Stimulated activated CD4-positive, alpha-beta T cell treated with anti-CD3 and anti-CD28 coated beads, Interleukin-15, amount 100 ng/mL, for 48 hours (primary cell): ENCODE results near the gene MFSD1.
"Not testable (repeated sequence)": the region's sequence is repeated elsewhere in the genome, so short reads cannot be mapped to it uniquely, and the experiment has no call there.

Experiments used
- DNase-seq, 2 donors: peaks; one replicate each; pipeline ENCODE4 v3.0.0-alpha.2; 2020; ENCODE audit warnings: low read depth in 2 of 2

Gene MFSD1

GRCh38 chr3:158775426-158776410 lies 26.1 kb upstream of the MFSD1 start:
- DNase-seq = no peak

DNA sequence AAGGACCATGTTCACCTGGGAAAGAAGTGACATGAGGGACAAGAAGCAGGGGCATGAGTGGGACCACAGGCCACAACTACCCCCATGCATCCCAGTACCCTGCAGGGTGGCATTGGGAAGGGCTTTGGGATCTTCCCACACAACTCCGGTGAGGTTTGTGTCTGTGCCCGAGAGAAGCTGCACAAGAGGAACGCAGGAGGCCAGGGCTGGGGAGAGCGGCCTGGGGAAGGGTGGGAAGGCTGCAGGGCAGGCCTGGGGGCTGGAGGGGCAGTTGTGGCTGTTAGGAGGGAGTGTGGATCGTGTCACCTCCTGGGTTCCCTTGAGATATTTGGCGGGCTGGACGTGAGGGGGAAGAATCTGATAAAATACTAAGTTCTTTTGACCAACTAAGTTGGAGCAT lies 25.3 kb upstream of the MFSD1 start:
- no peak for DNase-seq

DNA sequence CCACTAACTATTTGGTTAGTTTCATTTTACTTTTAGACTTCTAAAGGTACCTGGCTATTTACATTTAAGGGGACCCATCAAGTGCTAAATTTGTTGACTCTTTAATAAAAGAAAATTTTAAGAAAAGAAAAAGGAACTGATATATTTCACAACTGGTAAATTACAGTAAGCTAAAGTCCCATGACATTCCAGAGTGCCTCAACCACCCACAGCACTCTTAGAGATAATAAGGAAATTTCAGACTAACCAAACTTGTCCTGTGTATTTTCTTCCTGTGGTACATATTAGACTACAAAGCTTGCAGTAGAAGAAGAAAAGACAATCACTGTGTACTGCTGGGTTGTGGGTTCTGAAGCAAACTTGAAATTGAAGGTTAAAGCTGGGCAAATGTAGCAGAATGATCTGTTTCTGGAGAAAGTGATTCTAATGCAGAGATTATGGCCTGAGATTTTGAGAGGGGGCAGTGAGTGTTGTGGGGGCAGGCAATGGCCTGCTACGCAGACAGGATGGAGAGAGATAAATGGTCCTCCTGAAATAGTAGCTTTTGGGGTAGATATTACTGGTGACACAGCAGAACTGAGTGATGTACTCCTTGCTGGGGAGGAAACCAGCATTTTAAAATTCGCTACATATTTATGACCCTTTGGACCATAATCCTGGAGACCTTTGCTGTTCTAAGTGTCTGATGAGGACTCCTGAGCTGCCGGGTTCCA lies 24.5 kb upstream of the MFSD1 start:
- no peak for DNase-seq

- no peak for DNase-seq
Measured at GRCh38 chr3:158780766-158781165, 21.1 kb upstream of the MFSD1 start.

DNA sequence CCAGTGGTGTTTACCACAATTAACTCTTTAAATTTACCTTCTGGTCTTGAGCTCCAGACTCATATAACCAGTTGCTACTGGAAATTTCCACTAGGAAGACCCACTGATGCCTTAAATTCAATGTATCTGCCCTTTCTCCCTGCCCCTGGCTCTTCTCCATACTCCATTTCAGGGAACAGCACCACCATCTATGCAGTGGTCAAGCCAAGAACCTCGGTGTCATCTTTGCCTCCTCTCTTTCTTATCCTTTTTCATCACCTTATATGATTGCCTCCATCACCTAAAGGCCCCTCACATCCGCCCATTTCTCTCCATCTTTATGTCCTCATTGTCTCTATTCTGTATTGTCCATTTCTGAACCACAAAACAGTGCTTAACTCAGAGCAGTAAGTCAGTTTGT lies 20.7 kb upstream of the MFSD1 start:
- no peak for DNase-seq

GRCh38 chr3:158781849-158782248 lies 20.0 kb upstream of the MFSD1 start:
- DNase-seq = no peak

DNA sequence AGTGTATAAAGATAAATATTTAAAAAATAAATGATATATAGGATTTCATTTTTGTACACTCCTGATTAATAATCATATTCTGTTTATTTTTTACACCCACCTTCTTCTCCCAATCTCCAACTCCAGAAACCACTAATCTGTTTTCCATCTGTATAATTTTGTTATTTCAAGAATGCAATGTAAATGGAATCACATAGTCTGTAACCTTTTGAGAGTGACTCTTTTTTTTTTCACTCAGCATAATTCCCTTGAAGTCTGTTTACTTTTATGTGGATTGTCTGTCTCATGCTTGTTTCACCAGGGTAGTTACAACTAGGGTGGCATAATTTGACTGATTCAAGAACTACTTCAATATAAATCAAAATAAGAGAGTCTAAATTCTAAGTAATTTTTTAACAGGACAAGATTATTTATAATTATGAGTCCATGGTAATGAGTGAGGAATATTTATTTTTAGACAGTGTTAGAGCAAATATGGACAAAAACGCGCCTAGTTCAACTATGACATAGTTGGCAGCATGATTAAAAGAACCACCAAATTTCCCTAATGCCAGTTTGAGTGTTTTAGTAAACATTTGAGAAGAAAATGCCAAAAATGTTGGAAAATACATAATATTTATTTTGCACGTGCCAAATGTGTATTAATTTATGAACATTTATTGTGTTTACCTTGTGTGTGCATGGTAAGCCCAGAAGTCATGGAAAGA lies 19.4 kb upstream of the MFSD1 start:
- no peak for DNase-seq

- no peak for DNase-seq
Measured at GRCh38 chr3:158783051-158783450, 18.8 kb upstream of the MFSD1 start.

DNA sequence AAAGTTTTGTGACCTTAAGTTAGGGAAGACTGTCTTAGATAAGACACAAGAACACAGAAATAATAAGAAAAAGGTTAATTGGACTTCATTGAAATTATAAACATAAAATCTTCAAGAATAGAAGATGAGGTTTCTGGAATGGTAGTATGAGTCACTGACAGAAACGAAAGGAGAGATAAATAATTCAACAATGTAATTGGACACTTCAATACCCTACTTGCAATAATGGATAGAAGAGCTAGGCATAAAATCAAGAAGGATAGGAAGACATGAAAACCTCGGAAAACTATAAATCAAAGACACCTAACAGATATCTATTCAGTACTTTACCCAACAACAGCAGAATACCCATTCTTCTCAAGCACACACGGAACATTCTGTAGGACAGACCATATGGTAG lies 15.9 kb upstream of the MFSD1 start:
- DNase-seq = no peak

DNA sequence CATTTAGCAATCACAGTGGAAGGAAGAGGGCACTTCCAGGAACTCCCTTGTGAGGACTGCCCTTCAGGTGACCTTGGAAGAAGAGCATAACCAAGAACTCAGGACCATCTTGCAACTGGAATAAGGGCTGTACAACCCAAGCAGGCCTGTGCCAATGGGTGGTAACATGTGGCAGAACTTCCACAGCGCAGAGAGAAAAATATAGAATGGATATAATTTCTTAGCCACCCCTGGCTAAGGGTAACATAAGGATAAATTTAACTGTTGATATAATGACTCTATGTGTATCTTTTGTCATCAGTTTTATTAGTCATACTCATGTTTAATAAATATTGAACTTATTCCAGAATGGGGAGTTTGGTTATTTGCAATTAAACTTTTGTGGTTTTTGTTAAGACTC lies 13.4 kb upstream of the MFSD1 start:
- DNase-seq = no peak

GRCh38 chr3:158789592-158789991 lies 12.3 kb upstream of the MFSD1 start:
- DNase-seq = no peak

- no peak for DNase-seq
Measured at GRCh38 chr3:158790901-158791589, 10.8 kb upstream of the MFSD1 start.

GRCh38 chr3:158791590-158791920 lies 10.3 kb upstream of the MFSD1 start:
- DNase-seq = not testable (repeated sequence)

GRCh38 chr3:158792709-158793108 lies 9.1 kb upstream of the MFSD1 start:
- no peak for DNase-seq

GRCh38 chr3:158794206-158794605 lies 7.6 kb upstream of the MFSD1 start:
- no peak for DNase-seq

DNA sequence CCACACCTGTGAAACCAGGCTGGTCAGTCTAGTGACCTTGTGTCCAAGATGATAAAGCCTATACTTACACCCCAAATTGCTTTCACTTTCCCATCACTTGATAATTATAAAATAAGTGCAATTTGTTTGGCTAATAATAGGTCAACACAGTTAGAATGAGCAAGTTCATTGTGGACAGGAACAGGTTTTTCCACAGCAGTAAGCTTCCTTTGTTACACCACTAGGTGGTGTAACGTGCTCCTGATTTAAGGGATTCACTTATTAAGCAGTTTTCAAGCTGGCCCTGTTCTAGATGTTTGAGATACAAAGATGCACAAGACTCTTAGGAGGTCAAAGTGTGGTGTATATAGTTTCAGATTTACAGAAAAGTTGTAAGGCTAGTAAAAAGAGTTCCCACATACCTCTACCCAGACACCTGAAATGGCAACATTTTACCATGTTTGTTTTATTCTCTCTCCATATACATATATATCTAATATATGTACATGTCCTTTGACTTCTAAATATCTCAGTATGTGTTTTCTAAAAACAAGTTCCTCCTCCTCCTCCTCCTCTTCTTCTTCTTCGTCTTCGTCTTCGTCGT lies 6.8 kb upstream of the MFSD1 start:
- no peak for DNase-seq

- DNase-seq = no peak
Measured at GRCh38 chr3:158801201-158801600, 653 bp upstream of the MFSD1 start.

GRCh38 chr3:158802409-158803268 lies 785 bp downstream of the MFSD1 start:
- DNase-seq = no peak

GRCh38 chr3:158804441-158804840 lies 2.6 kb downstream of the MFSD1 start:
- no peak for DNase-seq

DNA sequence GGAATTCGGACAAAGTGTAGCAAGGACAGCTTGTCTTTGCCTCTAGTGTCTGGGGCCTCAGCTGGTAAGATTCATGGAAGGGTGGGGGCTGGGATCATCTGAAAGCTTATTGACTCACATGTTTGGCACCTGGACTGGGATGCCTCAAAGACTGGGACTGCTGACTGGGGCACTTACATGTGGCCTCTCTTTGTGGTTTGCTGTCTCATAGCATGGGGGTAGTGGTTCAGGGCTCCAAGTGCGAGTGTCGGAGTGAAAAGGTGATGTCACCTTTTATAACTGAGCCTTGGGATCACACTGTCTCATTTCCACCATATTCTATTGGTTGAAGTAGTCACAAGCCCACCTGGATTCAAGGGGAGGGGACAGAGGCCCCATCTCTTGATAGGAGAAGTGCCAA lies 6.8 kb downstream of the MFSD1 start:
- no peak for DNase-seq

- no peak for DNase-seq
Measured at GRCh38 chr3:158809642-158810041, 7.8 kb downstream of the MFSD1 start.
